Measurements from ENCODE around the gene ABCG4. TPM values are rescaled to one million over a fixed set of nuclear protein-coding genes. Genes with fewer than 3 reads are reported as not detected.

The ABCG4 gene
- total and polyA plus RNA-seq, 9 of the 15 experiments (the other 6 are each of a cell fraction or from before 2014, with no cell fraction given) = 0.03 to 0.11 (median 0.07) TPM; not detected in 4

DNA sequence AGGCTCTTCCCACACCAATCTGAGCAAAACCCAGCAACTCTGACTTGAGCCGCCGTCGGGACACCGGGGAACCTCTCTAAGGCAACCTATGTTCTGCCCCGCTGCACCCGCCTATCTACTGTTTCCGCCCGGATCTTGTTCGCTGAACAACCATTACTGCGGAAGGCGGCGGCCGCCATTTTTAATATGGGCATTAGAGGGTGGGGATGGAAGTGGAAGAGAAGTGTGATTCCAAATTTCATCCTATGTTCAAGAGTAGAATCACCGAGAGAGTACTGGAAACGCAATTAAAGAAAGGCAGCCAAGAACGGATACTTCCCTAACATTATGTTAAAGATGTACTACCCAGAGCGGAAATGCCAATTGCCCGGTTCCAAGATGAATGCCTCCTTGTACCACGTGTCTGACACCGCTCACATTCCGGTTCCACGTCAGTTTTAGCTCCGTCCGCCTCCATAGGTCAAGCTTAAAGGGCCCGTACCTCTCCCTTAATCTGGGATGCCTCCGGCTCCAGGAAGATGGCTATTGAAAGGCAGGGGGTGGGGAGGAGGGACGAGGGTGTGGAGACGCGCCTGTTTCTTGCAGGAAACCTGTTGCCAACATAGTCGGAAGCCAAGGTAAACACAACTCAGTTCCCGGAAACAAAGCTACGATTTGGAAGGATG, 47.0 kb upstream of the ABCG4 start, which contains the start of gene DPAGT1 (continued):
- TF ChIP-seq, protein P1, sequence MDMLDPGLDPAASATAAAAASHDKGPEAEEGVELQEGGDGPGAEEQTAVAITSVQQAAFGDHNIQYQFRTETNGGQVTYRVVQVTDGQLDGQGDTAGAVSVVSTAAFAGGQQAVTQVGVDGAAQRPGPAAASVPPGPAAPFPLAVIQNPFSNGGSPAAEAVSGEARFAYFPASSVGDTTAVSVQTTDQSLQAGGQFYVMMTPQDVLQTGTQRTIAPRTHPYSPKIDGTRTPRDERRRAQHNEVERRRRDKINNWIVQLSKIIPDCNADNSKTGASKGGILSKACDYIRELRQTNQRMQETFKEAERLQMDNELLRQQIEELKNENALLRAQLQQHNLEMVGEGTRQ (CRISPR knock-in tag; IDR thresholded peaks at IDR 0.05) = peak; percentile 87
- TF ChIP-seq SPI1 (IDR thresholded peaks at IDR 0.05; ENCODE audit: borderline replicate concordance, low read depth, low read length) (peak; percentile 65; the same call in 1 of the 2 replicates), ETS1 (conservative IDR thresholded peaks at IDR 0.05; ENCODE audit: control insufficient read depth, low read depth, low read length) (no peak; the same call in none of the 2 replicates), TCF3 (CRISPR knock-in tag; IDR thresholded peaks at IDR 0.05) (no peak), ZNF318 (IDR thresholded peaks at IDR 0.05; ENCODE audit: borderline replicate concordance in 1 of 2, low read depth in 1 of 2) (0 out of 4 replicates have a peak, but pooled peaks of 1 of the 2 experiments have one; percentile 54), CTCFL (IDR thresholded peaks at IDR 0.05; ENCODE audit: borderline replicate concordance, insufficient read depth, low read depth, low read length, poor library complexity, severe bottlenecking) (no peak), YBX1 (IDR thresholded peaks at IDR 0.05) (no peak), MAFK (IDR thresholded peaks at IDR 0.05; ENCODE audit: low read length) (peak; percentile 27; the same call in 1 of the 2 replicates), ZNF75A (CRISPR knock-in tag; IDR thresholded peaks at IDR 0.05) (no peak), CBX1 (IDR thresholded peaks at IDR 0.05; ENCODE audit: low read depth) (no peak), ERF (CRISPR knock-in tag; IDR thresholded peaks at IDR 0.05) (no peak)
- TF ChIP-seq, protein P2, sequence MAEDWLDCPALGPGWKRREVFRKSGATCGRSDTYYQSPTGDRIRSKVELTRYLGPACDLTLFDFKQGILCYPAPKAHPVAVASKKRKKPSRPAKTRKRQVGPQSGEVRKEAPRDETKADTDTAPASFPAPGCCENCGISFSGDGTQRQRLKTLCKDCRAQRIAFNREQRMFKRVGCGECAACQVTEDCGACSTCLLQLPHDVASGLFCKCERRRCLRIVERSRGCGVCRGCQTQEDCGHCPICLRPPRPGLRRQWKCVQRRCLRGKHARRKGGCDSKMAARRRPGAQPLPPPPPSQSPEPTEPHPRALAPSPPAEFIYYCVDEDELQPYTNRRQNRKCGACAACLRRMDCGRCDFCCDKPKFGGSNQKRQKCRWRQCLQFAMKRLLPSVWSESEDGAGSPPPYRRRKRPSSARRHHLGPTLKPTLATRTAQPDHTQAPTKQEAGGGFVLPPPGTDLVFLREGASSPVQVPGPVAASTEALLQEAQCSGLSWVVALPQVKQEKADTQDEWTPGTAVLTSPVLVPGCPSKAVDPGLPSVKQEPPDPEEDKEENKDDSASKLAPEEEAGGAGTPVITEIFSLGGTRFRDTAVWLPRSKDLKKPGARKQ (CRISPR knock-in tag; IDR thresholded peaks at IDR 0.05) = no peak
